Psoas muscle (tissue), 8 donors: Measurements from ENCODE around the gene PPP3CA. TPM values are rescaled to one million over a fixed set of nuclear protein-coding genes. Genes with fewer than 3 reads are reported as not detected.

Experiments used
- ATAC-seq, 4 donors: fragments of 200-7000 bp; cut with Tn5 transposase; one replicate each; pipeline ENCODE4 v1.9.1; 2020; ENCODE audit warnings: moderate library complexity in 3 of 4, mild to moderate bottlenecking in 2 of 4
- DNase-seq, 2 donors: peaks; one replicate each; pipeline ENCODE4 v3.0.0-alpha.2; 2020
- H3K27ac ChIP-seq: fragments of 200-600 bp; one replicate; pipeline ENCODE4 v1.8.0; 2022
- H3K27me3 ChIP-seq, 3 donors: fragments of 200-600 bp in 1 of 3; one replicate each; pipeline versions ENCODE4 v1.6.1 to v1.8.0; 2013 to 2022; ENCODE audit warnings: low read length in 2 of 3, mild to moderate bottlenecking in 2 of 3, moderate library complexity in 1 of 3; ENCODE audit not compliant: insufficient read depth in 3 of 3
- H3K36me3 ChIP-seq, 2 donors: fragments of 200-600 bp in 1 of 2; one replicate each; pipeline versions ENCODE4 v1.6.1 to v1.8.0; 2013 to 2022; ENCODE audit warnings: low read depth in 1 of 2, mild to moderate bottlenecking in 1 of 2, moderate library complexity in 1 of 2; ENCODE audit not compliant: insufficient read depth in 1 of 2
- H3K4me1 ChIP-seq: fragments of 200-600 bp; one replicate; pipeline ENCODE4 v1.8.0; 2022
- H3K4me3 ChIP-seq: fragments of 200-600 bp; one replicate; pipeline ENCODE4 v1.8.0; 2022; ENCODE audit warnings: mild to moderate bottlenecking
- H3K9me3 ChIP-seq: fragments of 200-600 bp; one replicate; pipeline ENCODE4 v1.8.0; 2022
- WGBS, 3 donors: extraction: QIAGEN DNeasy Blood & Tissue Kit; methylation state at CpG; one replicate each; pipeline versions ENCODE4 v1.1.6 to v1.1.7; 2013; 5-methylcytosine and 5-hydroxymethylcytosine counted together
- intact Hi-C, 2 donors: fragments of 100-400 bp; cut with DNase I; formaldehyde crosslinking; loops; one replicate each; pipeline versions ENCODE4 v1.11.0 to v1.14.2; 2022
- polyA plus RNA-seq, 3 donors: library from polyadenylated mRNA; stranded (reverse); fragments of 200-250 nt; gene quantifications; one replicate each; pipeline ENCODE4 v1.2.3, GENCODE V29; 2013
- total RNA-seq, 4 donors: library from RNA; stranded (reverse); fragmentation: NEBNext Ultra II Directional in 2 of 4; extraction: Animal tissue kit (Norgen Biotek cat#: 25700) in 2 of 4; gene quantifications; one replicate each; pipeline versions ENCODE4 v1.2.1 to v1.2.4, GENCODE V29; 2021 to 2023
- TF ChIP-seq, protein P1 (sequence below): fragments of 200-600 bp; IDR thresholded peaks from one replicate; pipeline ENCODE4 v1.8.0; 2022; ENCODE audit warnings: antibody characterized with exemption
- donor health status: healthy with polysubstance abuse.
- donor health status: DM: no; HTN: no; CAD: no; lungs with moderate emphysema.
- donor health status: Bipolar disorder and iron deficiency.
- donor health status: healthy.
- donor health status: DM: yes; HTN: yes; CAD: no.
- donor health status: DM: no; HTN: no; CAD: no.
- donor health status: DM: no; HTN: no; CAD: no.
- donor health status: DM: yes; HTN: yes; CAD: no.

PPP3CA gene
- total and polyA plus RNA-seq, 7 donors: 10.4 to 65.9 (median 32.6) TPM

DNA sequence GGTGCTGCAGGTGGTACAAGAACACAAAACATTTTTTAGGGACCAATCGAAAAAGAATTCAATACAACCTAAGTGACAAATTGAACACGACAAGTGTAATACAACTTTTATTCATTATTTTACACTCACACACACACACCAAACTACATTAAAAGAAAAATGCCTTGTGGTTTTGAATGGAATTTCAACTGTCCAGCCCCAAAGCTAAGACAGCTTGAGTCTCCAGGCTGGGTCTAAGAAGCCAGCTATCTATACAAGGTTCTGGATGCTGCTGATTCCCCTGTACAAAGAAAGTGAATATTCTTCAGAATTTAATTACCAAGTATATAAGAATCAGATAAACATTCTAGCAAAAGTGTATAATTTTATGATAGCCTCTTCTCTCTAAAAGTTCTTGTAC, 118.2 kb downstream of the PPP3CA start:
- H3K27ac ChIP-seq: no peak overlapping the region
- H3K4me1 ChIP-seq: peaks cover 55% of the 10 kb centered on the region
- H3K27me3 ChIP-seq: no peaks in the 10 kb centered on the region
- TF ChIP-seq, protein P1, sequence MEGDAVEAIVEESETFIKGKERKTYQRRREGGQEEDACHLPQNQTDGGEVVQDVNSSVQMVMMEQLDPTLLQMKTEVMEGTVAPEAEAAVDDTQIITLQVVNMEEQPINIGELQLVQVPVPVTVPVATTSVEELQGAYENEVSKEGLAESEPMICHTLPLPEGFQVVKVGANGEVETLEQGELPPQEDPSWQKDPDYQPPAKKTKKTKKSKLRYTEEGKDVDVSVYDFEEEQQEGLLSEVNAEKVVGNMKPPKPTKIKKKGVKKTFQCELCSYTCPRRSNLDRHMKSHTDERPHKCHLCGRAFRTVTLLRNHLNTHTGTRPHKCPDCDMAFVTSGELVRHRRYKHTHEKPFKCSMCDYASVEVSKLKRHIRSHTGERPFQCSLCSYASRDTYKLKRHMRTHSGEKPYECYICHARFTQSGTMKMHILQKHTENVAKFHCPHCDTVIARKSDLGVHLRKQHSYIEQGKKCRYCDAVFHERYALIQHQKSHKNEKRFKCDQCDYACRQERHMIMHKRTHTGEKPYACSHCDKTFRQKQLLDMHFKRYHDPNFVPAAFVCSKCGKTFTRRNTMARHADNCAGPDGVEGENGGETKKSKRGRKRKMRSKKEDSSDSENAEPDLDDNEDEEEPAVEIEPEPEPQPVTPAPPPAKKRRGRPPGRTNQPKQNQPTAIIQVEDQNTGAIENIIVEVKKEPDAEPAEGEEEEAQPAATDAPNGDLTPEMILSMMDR: no peak
- H3K36me3 ChIP-seq: no peaks in the 10 kb centered on the region
- intact Hi-C loops: loop anchor here in 1 of 2 donors (5.0 kb wide), 1 partner anchor 37 kb away; no protein-coding TSS in a partner anchor
- ATAC-seq: no peak
- WGBS, 3 donors: 65 to 96% (median 80%) methylated on average over 2 of the region's 2 CpGs
- no peaks in the 10 kb centered on the region for H3K9me3 ChIP-seq
- DNase-seq: no peak
- H3K4me3 ChIP-seq: no peak overlapping the region

DNA sequence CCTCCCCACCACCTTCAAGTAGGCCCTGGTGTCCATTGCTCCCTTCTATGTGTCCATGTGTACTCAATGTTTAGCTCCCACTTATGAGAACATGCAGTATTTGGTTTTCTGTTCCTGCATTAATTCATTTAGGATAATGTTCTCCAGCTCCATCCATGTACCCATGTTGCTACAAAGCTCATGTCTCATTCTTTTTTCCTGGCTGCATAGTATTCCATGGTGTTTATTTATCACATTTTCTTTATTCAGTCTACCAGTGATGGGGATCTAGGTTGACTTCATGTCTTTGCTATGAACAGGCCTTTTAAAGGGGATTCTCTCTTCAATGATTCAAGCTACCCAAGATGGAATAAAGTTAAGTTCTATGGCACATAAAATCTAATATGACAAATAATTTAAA, 119.6 kb downstream of the PPP3CA start:
- no peaks in the 10 kb centered on the region for H3K36me3 ChIP-seq
- H3K9me3 ChIP-seq: no peaks in the 10 kb centered on the region
- peaks cover 65% of the 10 kb centered on the region for H3K4me1 ChIP-seq
- no peaks in the 10 kb centered on the region for H3K27me3 ChIP-seq
- H3K27ac ChIP-seq: no peak overlapping the region
- ATAC-seq: no peak
- intact Hi-C loops: loop anchor here in 1 of 2 donors (5.0 kb wide), 1 partner anchor 35 kb away; no protein-coding TSS in a partner anchor
- TF ChIP-seq, protein P1: no peak
- no peak for DNase-seq
- H3K4me3 ChIP-seq: no peak overlapping the region

DNA sequence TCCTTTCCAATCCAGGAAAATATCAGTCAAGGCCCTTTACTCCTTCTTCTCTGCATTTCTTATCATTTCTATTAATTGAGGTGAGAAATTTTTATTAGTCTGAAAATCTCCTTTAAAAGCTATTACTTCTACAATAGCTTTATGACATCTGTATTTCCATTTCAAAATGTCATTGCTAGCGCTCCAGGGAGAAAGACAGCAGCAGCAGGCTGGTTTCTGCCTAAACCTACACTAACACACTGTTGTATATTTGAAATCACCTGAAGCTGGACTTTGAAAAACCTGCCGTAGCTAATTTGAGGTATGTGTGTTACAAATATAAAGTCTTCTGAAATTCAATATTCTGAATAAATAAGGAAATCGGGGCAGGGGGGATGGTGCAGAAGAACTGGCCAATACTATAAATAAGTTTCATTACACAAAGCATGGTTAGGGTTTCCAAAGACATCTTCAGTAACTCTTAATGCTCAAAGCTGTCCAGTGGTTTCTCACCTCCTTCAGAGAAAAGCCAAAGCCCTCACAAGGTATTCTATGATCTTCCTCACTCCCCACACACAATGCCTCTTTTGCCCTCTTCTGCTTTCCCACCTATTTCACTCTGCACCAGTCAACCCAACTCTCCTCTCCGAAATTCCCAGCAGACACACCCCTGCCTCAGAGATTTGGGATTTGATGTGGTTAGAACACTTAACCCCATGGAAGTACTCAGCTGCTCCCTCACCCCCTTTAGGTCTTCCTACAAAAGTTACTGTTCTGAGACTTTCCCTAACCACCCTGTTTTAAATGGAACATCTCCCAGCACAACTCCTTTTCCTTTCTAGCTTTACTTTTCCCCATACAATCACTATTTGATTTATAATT, 122.7 kb downstream of the PPP3CA start:
- Histone ChIP-seq H3K9me3 (no peaks in the 10 kb centered on the region), H3K4me3 (no peak overlapping the region), H3K27me3 (no peaks in the 10 kb centered on the region), H3K36me3 (no peaks in the 10 kb centered on the region), H3K27ac (no peak overlapping the region), H3K4me1 (peaks cover 61% of the 10 kb centered on the region)
- intact Hi-C loops: loop anchor here in 1 of 2 donors (5.0 kb wide), 1 partner anchor 32 kb away; no protein-coding TSS in a partner anchor
- DNase-seq (no peak), ATAC-seq (peak; percentile 25 to 89 (median 68))
- TF ChIP-seq, protein P1: no peak
- 24 to 28% (median 25%) methylated on average over 4 of the region's 4 CpGs for WGBS, 3 donors

DNA sequence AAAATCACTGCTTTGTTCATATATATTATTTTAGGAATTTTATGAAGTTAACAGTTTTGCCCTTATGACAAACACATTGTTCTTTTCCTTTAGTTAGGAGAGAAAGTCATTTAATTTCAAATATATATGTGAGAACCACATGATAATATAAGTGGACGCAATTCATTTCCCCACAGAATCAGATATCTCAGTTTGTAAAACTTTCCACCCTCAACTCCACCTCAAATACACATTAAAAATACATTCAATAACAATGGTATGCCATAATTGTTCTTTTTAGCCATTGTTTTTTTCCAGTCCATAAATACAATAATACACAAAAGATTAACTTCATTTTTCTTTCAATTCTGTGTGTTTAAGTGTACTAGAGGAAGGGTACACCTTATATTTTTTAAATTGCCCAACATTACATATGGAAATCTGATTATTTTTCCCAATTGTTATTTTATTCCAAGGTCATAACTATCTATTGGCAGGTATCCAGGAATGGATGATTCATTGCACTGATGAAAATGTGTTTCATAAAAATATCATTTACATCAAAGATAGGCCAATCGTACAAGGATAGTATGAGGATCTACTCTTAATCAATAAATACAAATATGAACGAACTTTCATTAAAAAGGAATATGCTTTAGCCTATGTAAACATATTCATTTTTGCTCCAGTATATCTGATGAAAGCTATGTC, 125.0 kb downstream of the PPP3CA start:
- Histone ChIP-seq H3K4me1 (peaks cover 74% of the 10 kb centered on the region), H3K27ac (no peak overlapping the region), H3K4me3 (no peak overlapping the region), H3K9me3 (no peaks in the 10 kb centered on the region), H3K27me3 (no peaks in the 10 kb centered on the region), H3K36me3 (no peaks in the 10 kb centered on the region)
- TF ChIP-seq, protein P1: no peak
- 57 to 59% (median 58%) methylated on average over 3 of the region's 3 CpGs for WGBS, 3 donors
- ATAC-seq (no peak), DNase-seq (no peak)
- intact Hi-C loops: no loop called here
